ENCODE results near the gene F3.

F3 gene

DNA sequence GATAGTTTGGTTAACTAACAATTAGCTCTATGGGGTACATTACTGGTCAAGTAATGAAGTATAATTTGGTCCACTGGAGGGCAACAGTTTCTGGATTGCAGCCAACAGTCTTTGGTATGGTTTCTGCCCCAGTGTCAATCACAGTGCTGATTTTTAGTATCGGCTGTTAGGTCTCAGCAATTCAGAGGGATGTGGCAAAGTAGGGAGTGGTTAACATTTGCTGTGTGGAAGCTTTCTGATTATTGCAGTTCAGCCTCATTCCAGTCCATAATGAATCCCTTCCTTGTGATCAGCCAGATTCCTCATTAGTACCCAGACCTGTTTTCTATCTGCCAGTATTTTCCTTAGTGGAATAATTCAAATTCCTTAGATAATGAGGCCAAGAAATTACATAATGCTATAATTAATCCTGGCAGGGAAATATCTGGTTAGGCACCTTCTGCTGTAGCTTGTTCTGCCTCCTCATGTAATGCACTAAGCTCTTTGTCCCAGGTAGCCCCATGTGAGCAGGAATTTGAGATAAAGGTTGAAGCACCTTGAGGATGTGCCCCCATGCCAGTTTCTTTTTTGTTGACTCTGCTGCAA lies 14.0 kb downstream of the F3 start:
- DNase-seq (ENCODE audit: low spot score), result no peak

DNA sequence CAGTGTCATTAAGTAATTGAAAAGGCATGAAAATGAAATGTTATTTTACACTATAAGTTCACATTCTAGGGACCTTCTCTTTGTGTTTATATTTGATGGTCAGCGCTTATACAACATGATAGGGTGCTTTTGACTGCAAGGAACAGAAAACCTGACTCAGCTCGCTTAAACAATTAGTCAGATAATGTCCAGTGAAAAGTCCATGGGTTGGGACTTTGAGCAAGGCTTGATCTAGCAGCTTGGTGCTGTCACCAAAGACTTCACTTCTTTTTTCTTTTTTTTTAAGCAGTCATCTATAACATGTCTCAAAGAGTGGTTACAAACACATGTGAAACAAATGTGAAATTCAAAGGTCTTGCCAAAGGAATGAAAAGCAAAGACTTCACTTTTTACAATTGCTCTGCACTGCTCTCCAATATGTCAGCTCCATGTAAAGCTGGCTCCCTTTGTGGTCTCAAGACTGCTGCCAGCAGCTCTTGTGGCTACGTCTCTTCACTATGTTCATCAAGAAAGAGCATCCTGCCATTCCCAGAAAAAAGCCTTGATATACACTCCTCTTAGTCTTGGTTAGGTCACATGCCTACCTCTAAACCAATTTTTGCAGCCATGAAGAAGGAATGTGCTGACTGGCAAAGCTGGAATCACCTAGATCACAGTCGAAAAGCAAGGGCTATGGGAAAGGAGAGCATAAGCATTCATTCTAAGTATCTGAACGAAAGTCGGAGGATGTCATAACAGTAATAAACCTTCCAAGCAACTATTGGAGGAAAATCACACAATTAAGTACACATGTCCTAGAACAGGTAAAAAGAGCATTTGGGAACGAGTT lies 15.2 kb downstream of the F3 start:
- no peak for DNase-seq (ENCODE audit: low spot score)

DNA sequence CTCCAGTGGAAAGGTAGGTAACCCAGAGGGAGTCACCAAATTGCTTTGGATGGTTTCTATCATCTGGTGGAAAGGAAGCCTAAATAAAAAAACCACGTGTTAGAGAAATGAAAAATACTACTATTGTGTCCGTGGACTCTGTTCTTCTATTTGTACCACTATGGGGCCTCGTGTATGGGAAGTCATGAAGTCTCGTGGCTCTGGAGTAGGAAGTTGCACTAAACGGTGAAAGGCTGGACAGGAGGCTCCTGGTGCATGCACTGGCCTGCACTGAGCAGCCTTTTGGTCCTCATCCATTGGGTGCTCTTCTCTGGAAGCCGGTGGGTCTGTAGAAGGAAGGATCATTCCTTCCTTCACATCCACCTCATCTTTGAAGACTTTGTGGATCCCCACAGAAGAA lies 17.0 kb downstream of the F3 start:
- no peak for DNase-seq (ENCODE audit: low spot score)

DNA sequence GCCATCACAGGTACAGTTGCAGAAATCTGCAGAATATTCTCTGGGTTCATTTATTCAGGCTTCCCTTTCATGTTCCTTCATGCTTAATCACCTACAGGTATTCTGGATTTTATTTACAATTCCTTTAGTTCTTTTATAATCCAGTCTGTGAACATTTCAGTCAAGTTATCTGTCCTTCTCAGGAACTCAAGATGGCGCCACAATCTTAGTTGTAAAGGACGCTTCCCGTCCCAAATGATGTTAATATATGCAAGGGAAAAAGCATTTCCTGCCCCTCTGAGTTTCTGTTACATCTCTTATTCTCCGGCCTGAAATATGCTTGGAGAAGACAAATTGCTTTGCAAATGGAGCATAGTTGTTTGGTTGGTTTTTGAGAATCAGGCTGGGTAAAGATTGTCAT lies 19.3 kb downstream of the F3 start:
- peak; percentile 34 for DNase-seq (ENCODE audit: low spot score)

- no peak for DNase-seq (ENCODE audit: low spot score)
Observed at GRCh38 chr1:94519351-94519750, 22.2 kb downstream of the F3 start.

- DNase-seq (ENCODE audit: low spot score), result peak; percentile 51
Observed at GRCh38 chr1:94515296-94515947, 26.1 kb downstream of the F3 start.

GRCh38 chr1:94514095-94514727 lies 27.3 kb downstream of the F3 start:
- DNase-seq (ENCODE audit: low spot score), result peak; percentile 66

- no peak for DNase-seq (ENCODE audit: low spot score)
Observed at GRCh38 chr1:94512816-94513215, 28.7 kb downstream of the F3 start.

DNA sequence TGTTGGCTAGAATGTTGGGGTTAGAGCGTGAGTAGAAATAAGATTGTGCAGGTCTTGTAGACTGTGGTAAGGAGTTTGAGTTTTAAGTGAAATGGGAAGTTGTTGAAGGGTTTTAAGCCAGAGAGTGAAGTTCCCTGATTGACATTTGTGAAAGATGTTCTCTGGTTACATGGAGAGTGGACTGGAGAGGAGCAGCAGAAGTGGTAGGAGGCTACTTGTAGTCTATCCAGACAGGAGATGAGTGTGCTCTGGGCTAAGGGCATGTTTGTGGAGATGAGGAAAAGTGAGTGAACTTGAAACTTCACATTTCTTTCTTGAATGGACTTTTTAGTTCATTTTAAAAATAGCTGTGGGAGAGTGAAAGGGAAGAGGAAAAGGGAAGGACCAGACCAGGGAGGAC lies 37.0 kb downstream of the F3 start:
- no peak for DNase-seq (ENCODE audit: low spot score)

DNA sequence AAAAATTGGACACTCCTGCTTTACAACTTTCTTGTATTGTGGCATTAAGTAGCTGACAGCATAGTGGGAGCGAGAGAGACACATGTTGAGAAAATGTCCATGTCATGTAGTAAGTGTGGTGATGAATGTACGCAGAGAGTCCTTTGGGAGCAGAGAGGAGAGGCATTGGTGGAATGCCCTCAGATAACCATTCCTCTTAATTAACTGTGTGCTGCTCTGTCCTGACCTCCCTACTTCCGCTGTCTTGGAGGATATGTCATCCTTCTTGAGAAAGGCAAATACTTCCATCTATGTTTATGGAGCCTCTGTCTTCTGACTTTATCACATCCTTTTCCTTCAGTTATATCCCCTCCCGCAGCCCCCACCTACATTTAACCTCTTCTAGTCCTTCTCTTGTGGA lies 38.4 kb downstream of the F3 start:
- no peak for DNase-seq (ENCODE audit: low spot score)

GRCh38 chr1:94501935-94502334 lies 39.6 kb downstream of the F3 start:
- no peak for DNase-seq (ENCODE audit: low spot score)

DNA sequence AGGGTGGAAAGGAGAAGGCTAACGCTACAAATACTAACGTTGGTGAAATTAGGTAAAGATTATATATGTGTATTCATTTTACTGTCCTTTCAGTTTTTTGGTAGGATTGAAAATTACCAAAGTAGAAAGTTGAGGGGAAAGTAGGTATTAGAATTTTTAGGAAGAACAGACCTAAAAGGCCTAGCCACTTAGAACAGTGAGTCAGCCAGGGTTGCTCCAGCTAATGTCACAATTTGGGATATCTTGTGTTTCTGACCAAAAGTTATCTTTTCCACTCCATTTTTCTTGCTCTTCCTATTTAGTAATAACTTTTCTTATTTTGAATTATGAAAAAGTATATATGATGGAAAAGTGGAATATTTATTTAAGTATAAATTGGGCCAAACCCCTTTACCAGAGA lies 40.1 kb downstream of the F3 start:
- no peak for DNase-seq (ENCODE audit: low spot score)

- no peak for DNase-seq (ENCODE audit: low spot score)
Observed at GRCh38 chr1:94496076-94496755, 45.3 kb downstream of the F3 start.

- no peak for DNase-seq (ENCODE audit: low spot score)
Observed at GRCh38 chr1:94490556-94490955, 51.0 kb downstream of the F3 start.

DNA sequence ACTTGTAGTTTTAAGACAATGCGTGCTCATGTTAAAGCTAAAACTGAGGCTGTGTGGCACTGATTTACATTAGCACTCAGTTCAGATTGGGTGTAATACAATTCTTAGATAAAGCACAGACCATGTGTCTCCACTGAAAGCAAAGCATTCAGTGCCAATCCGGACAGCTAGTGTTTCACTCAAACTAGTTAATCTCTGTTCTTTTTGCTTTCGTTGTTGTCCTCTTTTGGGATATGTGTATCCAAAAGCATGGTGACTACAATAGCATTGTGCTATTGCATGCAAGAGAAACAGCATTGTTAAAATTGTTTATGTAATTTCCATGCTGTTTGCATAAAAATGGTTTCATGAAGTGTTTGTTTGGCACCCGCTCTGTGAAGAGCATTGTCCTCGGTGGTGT lies 54.6 kb downstream of the F3 start:
- DNase-seq (ENCODE audit: low spot score), result no peak

DNA sequence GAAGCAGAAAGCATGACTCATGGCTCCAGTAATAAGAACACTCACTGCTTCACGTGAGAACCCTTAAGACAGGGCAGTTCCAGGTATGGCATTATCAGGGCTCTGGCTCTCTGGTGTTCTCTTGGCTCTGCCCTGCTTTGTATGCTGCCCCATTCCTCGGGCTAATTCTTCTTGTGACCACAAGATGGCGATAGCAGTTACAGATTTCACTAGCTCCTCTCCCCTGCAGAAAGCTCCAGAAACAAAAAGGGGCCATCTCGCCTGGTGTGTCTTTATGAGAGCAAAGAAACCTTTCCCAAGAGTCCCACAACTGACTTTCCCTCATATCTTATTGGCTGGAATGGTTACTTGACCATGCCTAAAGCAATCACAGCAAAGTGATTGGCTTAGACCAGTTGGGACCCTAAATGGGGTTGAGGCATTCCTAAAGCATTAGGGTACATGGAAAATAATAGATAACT lies 60.1 kb downstream of the F3 start:
- peak; percentile 68 for DNase-seq (ENCODE audit: low spot score)

DNA sequence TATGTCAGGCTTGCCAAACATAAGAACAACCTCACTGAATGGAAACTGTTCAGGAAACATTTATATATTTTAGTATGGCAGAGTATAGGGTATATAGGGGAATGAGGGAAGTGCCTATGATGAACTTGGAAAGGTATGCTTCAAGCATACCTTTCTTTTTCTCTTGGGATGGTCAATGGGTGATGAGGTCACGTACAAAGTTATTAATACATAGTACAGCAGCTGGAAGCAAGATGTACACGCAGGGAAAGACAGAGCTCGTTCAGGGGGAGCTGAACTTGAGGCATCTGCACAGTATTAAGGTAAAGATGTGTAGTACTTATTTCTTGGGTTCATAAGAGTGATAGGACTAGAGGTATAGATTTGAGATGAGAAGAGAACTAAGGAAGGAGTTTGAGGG lies 61.9 kb downstream of the F3 start:
- no peak for DNase-seq (ENCODE audit: low spot score)

All from hematopoietic multipotent progenitor cell treated with erythropoietin and hydrocortisone succinate and interleukin-3 and kit ligand, for 17 days (in vitro differentiated cells).